ENCODE results near the gene ERV3-1. TPM values are rescaled to one million over a fixed set of nuclear protein-coding genes. Genes with fewer than 3 reads are reported as not detected.
"Not testable (repeated sequence)": the region's sequence is repeated elsewhere in the genome, so short reads cannot be mapped to it uniquely, and the experiment has no call there.

ERV3-1 gene
- total RNA-seq, 1 experiment from 2014 or later: 13.5 TPM

DNA sequence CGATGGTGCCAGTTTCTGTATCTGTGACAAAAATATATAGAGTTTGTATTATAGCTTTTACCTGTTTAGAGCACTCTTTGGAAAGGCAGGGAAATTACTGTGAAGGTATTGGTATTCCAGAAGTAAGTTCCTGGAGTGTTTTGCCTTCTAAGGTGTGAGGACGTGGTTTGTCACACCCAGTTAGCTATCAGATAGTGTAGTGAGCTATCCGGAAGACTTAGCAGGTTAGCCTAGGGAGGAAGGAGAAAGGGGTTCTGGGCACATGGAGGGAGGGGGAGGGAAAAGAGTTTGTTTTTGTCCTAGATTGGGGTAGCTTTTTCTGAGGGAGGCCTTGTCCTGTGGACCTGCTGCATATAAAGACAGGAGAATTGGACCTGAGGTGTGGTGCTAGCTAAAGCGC lies 39.8 kb upstream of the ERV3-1 start:
- H3K36me3 Mint-ChIP-seq (ENCODE audit: insufficient read depth, unreplicated experiment); H3K36me3 ChIP-seq (ENCODE audit: control insufficient read depth, insufficient read depth, low read length); POLR2A ChIA-PET; H3K4me3 Mint-ChIP-seq (ENCODE audit: unreplicated experiment); H3K9me3 ChIP-seq; H3K4me1 Mint-ChIP-seq (ENCODE audit: low read depth, unreplicated experiment); H3K9me3 Mint-ChIP-seq (ENCODE audit: unreplicated experiment); DNase-seq; H3K27me3 ChIP-seq (replicated peaks; ENCODE audit: control insufficient read depth, insufficient read depth, low read length); H3K27me3 Mint-ChIP-seq (ENCODE audit: insufficient read depth, unreplicated experiment); H3K4me1 ChIP-seq; CTCF ChIA-PET; H3K4me3 ChIP-seq (ENCODE audit: low read depth, low read length); BruUV-seq (replicated peaks); intact Hi-C loops (cut with micrococcal nuclease; ENCODE audit: unreplicated experiment); H3K27ac Mint-ChIP-seq (ENCODE audit: unreplicated experiment): not testable (repeated sequence)

DNA sequence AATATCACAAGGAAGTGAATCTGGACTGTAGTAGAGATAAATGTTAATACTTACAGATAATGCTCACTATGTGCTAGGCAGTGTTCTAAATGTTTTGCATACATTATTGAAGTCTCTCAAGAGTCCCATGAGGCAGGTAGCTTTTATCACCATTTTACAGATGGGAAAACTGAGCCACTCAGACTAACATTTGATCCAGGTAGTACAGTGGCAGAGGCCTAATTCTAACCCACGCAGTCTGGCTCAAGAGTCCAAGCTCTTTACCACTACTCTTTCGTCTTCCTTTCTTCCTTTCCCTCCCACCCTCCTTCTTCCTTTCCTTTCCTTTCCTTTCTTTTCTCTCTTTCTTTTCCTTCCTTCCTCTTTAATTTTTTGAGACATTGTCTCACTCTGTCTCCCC lies 39.1 kb upstream of the ERV3-1 start:
- H3K27me3 Mint-ChIP-seq (ENCODE audit: insufficient read depth, unreplicated experiment); BruUV-seq (replicated peaks); intact Hi-C loops (cut with micrococcal nuclease; ENCODE audit: unreplicated experiment); H3K4me3 ChIP-seq (ENCODE audit: low read depth, low read length); CTCF ChIA-PET; POLR2A ChIA-PET; H3K27ac Mint-ChIP-seq (ENCODE audit: unreplicated experiment); H3K9me3 Mint-ChIP-seq (ENCODE audit: unreplicated experiment); H3K36me3 ChIP-seq (ENCODE audit: control insufficient read depth, insufficient read depth, low read length); DNase-seq; H3K27me3 ChIP-seq (replicated peaks; ENCODE audit: control insufficient read depth, insufficient read depth, low read length); H3K4me1 Mint-ChIP-seq (ENCODE audit: low read depth, unreplicated experiment); H3K36me3 Mint-ChIP-seq (ENCODE audit: insufficient read depth, unreplicated experiment); H3K9me3 ChIP-seq; H3K4me1 ChIP-seq; H3K4me3 Mint-ChIP-seq (ENCODE audit: unreplicated experiment): not testable (repeated sequence)

DNA sequence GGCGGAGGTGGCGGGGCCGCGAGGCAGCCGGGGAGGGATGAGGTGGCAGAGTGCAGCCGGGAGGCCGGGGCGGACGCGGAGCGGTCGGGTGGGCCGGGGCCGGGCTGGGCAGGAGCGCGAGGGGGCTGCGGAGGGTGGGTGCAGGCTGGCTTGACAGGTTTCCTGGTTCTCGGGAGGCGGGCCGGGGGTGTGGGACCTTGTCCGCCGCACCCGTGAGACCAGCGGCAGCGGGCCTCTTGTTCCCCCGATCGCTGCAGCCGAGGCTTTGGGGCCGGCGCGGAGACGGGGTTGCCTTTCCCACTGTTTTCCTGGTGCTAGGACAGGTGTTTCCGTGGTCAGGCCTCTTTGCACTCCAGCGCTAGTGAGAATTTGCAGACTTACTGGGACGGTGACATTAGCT lies 32.3 kb upstream of the ERV3-1 start:
- H3K9me3 Mint-ChIP-seq (ENCODE audit: unreplicated experiment); H3K27me3 Mint-ChIP-seq (ENCODE audit: insufficient read depth, unreplicated experiment); H3K36me3 Mint-ChIP-seq (ENCODE audit: insufficient read depth, unreplicated experiment); H3K4me1 Mint-ChIP-seq (ENCODE audit: low read depth, unreplicated experiment); CTCF ChIA-PET; H3K27me3 ChIP-seq (replicated peaks; ENCODE audit: control insufficient read depth, insufficient read depth, low read length); POLR2A ChIA-PET; H3K36me3 ChIP-seq (ENCODE audit: control insufficient read depth, insufficient read depth, low read length); H3K4me1 ChIP-seq; BruUV-seq (replicated peaks); H3K9me3 ChIP-seq: not testable (repeated sequence)
- peak overlapping the region; percentile 83 for H3K4me3 ChIP-seq (ENCODE audit: low read depth, low read length)
- DNase-seq: peak; percentile 62 to 70
- H3K27ac Mint-ChIP-seq (ENCODE audit: unreplicated experiment): peak overlapping the region; percentile 67
- intact Hi-C loops (cut with micrococcal nuclease; ENCODE audit: unreplicated experiment): loop anchor here (1.0 to 10.0 kb wide), 4 partner anchors 32 to 372 kb away; partner anchors contain the start of genes ERV3-1 and ZNF107
- H3K4me3 Mint-ChIP-seq (ENCODE audit: unreplicated experiment): peak overlapping the region; percentile 89

DNA sequence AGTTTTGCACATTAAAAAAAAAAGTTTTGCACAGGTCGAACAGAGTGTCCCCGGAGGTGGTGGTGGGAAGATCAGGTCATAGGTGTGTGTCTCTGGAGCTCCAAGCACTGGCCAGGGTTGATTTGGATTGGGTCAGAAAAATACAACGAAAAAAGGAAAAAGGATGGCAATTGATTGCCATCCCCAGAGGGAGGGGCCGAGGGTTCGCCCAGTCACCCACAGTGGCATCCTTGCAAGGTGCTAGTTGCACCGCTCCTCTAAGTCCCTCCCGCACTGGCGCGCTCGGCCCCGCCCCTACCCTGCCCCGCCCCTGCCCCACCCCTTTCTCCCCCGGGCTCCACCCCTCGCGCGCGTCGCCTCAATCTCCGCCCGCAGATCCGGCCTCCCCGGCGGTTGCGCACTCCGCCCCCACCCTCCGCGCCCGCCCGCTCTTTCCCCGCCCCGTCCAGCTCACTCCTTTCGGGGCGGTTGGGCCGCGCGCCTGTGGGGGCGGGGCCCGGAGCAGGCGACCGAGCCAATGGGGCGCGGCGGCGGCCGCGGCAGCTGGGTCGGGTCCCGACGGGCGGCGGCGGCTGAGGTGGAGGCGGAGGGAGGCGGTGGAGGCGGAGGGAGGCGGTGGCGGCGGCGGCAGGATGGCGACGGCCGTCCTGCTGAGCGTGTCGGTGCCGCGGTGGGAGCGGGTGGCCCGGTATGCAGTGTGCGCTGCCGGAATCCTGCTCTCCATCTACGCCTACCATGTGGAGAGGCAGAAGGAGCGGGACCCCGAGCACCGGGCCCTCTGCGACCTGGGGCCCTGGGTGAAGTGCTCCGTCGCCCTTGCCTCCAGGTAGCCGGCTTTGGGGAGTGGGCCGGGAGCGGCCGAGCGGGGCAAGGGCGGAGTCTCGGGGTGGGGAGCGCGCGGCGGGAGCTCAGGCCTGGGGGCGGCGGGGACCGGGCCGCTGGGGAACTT lies 31.5 kb upstream of the ERV3-1 start:
- Histone ChIP-seq H3K9me3 (no peaks in the 10 kb centered on the region), H3K4me1 (0 out of 2 replicates have a peak, but pooled peaks cover 3% of the 10 kb centered on the region), H3K27me3 (replicated peaks; ENCODE audit: control insufficient read depth, insufficient read depth, low read length) (no peaks in the 10 kb centered on the region), H3K36me3 (ENCODE audit: control insufficient read depth, insufficient read depth, low read length) (no peaks in the 10 kb centered on the region), H3K4me3 (ENCODE audit: low read depth, low read length) (peak overlapping the region; percentile 83)
- Mint-ChIP-seq H3K36me3 (ENCODE audit: insufficient read depth, unreplicated experiment) (peaks cover 6% of the 10 kb centered on the region), H3K4me3 (ENCODE audit: unreplicated experiment) (peak overlapping the region; percentile 89), H3K27ac (ENCODE audit: unreplicated experiment) (peak overlapping the region; percentile 57), H3K9me3 (ENCODE audit: unreplicated experiment) (no peaks in the 10 kb centered on the region), H3K4me1 (ENCODE audit: low read depth, unreplicated experiment) (no peaks in the 10 kb centered on the region), H3K27me3 (ENCODE audit: insufficient read depth, unreplicated experiment) (no peaks in the 10 kb centered on the region)
- POLR2A ChIA-PET: interaction anchor here (0.6 to 1.3 kb wide), 3 partner anchors 11 to 235 kb away, joined by 3 to 13 read pairs (median 5); partner anchors contain the start of gene ERV3-1
- no TSS peak for BruUV-seq (replicated peaks)
- CTCF ChIA-PET: interaction anchor here (1.2 to 1.4 kb wide), 2 partner anchors 32 to 87 kb away, joined by 3 to 4 read pairs; partner anchors contain the start of gene ERV3-1
- intact Hi-C loops (cut with micrococcal nuclease; ENCODE audit: unreplicated experiment): loop anchor here (1.0 to 10.0 kb wide), 4 partner anchors 32 to 372 kb away; partner anchors contain the start of genes ERV3-1 and ZNF107
- TF ChIP-seq, protein P1, sequence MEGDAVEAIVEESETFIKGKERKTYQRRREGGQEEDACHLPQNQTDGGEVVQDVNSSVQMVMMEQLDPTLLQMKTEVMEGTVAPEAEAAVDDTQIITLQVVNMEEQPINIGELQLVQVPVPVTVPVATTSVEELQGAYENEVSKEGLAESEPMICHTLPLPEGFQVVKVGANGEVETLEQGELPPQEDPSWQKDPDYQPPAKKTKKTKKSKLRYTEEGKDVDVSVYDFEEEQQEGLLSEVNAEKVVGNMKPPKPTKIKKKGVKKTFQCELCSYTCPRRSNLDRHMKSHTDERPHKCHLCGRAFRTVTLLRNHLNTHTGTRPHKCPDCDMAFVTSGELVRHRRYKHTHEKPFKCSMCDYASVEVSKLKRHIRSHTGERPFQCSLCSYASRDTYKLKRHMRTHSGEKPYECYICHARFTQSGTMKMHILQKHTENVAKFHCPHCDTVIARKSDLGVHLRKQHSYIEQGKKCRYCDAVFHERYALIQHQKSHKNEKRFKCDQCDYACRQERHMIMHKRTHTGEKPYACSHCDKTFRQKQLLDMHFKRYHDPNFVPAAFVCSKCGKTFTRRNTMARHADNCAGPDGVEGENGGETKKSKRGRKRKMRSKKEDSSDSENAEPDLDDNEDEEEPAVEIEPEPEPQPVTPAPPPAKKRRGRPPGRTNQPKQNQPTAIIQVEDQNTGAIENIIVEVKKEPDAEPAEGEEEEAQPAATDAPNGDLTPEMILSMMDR (IDR thresholded peaks at IDR 0.05; ENCODE audit: insufficient read depth in 1 of 2, low read depth in 1 of 2, low read length in 1 of 2, severe bottlenecking in 1 of 2, unreplicated experiment in 1 of 2): no peak
- peak; percentile 94 for DNase-seq

DNA sequence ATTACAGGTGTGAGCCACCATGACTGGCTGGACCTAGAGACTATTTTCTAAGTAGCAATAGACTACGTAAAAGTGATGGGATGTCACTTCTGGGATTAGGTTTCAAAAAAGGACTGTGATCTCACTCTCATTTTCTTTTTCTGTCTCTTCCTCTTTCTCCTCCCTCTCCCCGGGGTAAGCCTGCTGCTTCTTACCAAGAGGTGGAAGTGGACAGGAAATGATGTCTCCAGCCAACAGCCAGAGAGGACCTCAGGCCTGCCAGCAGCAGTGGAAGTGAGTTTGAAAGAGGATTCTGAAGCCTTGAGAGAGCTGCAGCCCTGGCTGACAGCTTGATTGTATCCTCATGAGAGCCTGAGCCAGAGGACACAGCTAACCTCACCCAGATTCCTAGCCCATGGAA lies 30.0 kb upstream of the ERV3-1 start:
- H3K36me3 Mint-ChIP-seq (ENCODE audit: insufficient read depth, unreplicated experiment); BruUV-seq (replicated peaks); H3K4me1 Mint-ChIP-seq (ENCODE audit: low read depth, unreplicated experiment); POLR2A ChIA-PET; H3K27me3 Mint-ChIP-seq (ENCODE audit: insufficient read depth, unreplicated experiment); H3K4me3 Mint-ChIP-seq (ENCODE audit: unreplicated experiment); H3K27me3 ChIP-seq (replicated peaks; ENCODE audit: control insufficient read depth, insufficient read depth, low read length); H3K9me3 ChIP-seq; H3K9me3 Mint-ChIP-seq (ENCODE audit: unreplicated experiment); DNase-seq; H3K27ac Mint-ChIP-seq (ENCODE audit: unreplicated experiment); H3K36me3 ChIP-seq (ENCODE audit: control insufficient read depth, insufficient read depth, low read length); H3K4me3 ChIP-seq (ENCODE audit: low read depth, low read length); H3K4me1 ChIP-seq: not testable (repeated sequence)
- intact Hi-C loops (cut with micrococcal nuclease; ENCODE audit: unreplicated experiment): loop anchor here (10.0 kb wide), 1 partner anchor 82 kb away; no protein-coding TSS in a partner anchor
- CTCF ChIA-PET: interaction anchor here (0.6 kb wide), 1 partner anchor 53 kb away, joined by 4 read pairs; no protein-coding TSS in a partner anchor

DNA sequence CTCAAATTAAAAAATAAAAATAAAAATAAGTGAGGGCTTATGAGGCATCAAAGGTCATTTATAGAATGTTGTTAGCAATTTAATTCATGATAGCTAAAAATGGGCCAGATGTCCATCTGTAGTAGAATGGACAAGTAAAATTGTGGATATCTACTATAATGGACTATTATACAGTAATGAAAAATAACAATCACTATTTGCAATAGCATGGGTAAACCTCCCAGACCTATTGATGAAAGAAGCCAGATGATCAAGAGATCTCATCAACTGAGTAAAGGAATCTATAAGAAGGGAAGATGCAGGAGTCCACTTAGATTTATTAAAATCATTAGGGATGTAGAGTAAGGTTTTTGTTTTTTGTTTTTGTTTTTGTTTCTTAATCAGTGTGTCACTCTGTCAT lies 29.0 kb upstream of the ERV3-1 start:
- H3K4me1 ChIP-seq; H3K9me3 Mint-ChIP-seq (ENCODE audit: unreplicated experiment); H3K9me3 ChIP-seq; H3K27me3 ChIP-seq (replicated peaks; ENCODE audit: control insufficient read depth, insufficient read depth, low read length); POLR2A ChIA-PET; BruUV-seq (replicated peaks); H3K4me3 ChIP-seq (ENCODE audit: low read depth, low read length); H3K4me3 Mint-ChIP-seq (ENCODE audit: unreplicated experiment); H3K36me3 ChIP-seq (ENCODE audit: control insufficient read depth, insufficient read depth, low read length); H3K27me3 Mint-ChIP-seq (ENCODE audit: insufficient read depth, unreplicated experiment); CTCF ChIA-PET; DNase-seq; H3K27ac Mint-ChIP-seq (ENCODE audit: unreplicated experiment); H3K36me3 Mint-ChIP-seq (ENCODE audit: insufficient read depth, unreplicated experiment); H3K4me1 Mint-ChIP-seq (ENCODE audit: low read depth, unreplicated experiment): not testable (repeated sequence)
- intact Hi-C loops (cut with micrococcal nuclease; ENCODE audit: unreplicated experiment): loop anchor here (10.0 kb wide), 1 partner anchor 81 kb away; no protein-coding TSS in a partner anchor
